Ishikawa (cell line): Measurements from ENCODE around the gene AGAP1.

Experiments used
- EP300 ChIP-seq: IDR thresholded peaks from 2 replicates; pipeline ENCODE4 v1.6.1; 2012; ENCODE audit warnings: borderline replicate concordance
- FOXM1 ChIP-seq: IDR thresholded peaks from 2 replicates; pipeline ENCODE4 v1.6.1; 2012; ENCODE audit warnings: low read depth, borderline replicate concordance
- RAD21 ChIP-seq: IDR thresholded peaks from 2 replicates; pipeline ENCODE4 v1.6.1; 2012; ENCODE audit warnings: low read depth
- YY1 ChIP-seq: IDR thresholded peaks from 2 replicates; pipeline ENCODE4 v1.6.1; 2012; ENCODE audit warnings: low read depth
- TF ChIP-seq, protein P1 (sequence below): IDR thresholded peaks from 2 replicates; pipeline ENCODE4 v1.6.1; 2012

DNA sequence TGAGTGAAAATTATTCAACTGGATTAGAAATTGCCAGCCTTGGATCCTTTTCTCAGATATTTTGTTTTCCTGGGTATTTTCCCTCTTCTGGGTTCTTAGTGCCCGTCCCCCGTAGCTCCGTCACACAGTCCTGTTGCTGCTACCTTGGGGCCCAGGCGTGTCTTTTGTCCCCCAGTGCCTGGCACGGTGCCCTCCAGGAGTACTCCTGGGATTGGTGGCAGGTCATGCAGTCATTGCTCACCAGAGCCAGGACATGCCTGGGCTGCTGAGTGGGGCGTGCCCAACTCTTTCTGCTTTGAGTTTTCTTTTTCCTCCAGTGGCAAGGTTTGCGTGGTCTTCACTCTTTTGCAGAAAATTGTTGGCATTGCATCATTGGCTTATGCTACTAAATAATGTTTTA lies 275.2 kb downstream of the AGAP1 start:
- no peak for TF ChIP-seq FOXM1
- TF ChIP-seq, protein P1, sequence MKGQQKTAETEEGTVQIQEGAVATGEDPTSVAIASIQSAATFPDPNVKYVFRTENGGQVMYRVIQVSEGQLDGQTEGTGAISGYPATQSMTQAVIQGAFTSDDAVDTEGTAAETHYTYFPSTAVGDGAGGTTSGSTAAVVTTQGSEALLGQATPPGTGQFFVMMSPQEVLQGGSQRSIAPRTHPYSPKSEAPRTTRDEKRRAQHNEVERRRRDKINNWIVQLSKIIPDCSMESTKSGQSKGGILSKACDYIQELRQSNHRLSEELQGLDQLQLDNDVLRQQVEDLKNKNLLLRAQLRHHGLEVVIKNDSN = no peak
- TF ChIP-seq YY1 = no peak
- TF ChIP-seq RAD21 = no peak
- TF ChIP-seq EP300 = no peak
